ENCODE results near the gene SLC18A2.

Gene SLC18A2

DNA sequence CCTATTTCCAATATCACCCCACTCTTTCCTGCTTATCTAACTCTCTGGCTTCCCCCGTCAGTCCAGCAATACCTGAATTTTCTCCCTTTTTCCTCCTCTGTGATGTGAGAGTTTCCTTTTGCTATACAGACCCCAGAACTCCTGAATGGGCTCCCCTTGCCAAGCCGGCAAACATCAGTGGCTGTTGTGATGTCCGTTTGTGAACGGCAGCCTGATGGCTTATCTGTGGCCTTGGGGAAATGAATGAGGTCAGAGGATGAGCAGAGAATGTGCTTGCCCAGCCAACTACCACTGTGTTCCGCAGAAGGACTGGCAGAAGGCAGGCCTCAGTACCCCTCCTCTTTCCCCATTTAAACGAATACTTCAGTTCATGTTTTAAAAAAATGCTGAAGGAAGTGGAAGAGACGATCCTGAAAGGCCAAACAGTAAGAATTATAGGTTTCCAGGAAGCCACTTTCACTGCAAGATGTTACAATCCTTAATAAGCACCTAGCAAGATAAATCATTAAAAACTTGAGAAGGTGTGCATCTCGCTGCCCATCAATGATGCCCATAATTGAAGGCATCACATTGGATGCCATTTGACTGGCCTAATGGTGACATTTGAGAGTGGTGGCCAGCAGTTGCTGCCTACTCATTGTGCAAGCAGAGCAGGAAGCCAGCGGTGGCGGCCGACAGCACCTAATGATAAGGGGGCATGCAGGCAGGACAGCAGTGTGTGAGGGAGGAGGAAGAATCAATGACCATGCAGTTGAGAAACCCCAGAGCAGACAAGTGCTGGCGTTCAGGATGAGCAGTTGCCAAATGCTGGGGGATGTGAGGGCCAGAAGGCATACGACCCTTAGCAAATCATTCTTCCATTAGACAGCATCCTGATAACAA is 31.5 kb downstream of the SLC18A2 start:
- H3K9me3 ChIP-seq (ENCODE audit: low read length): no peaks in the 10 kb centered on the region
- no peaks in the 10 kb centered on the region for H3K9me2 ChIP-seq (ENCODE audit: low read depth, low read length)
- H3K4me1 ChIP-seq (ENCODE audit: insufficient read depth, low read length, severe bottlenecking): no peaks in the 10 kb centered on the region
- H3K27ac ChIP-seq (ENCODE audit: low read depth, low read length, poor library complexity, severe bottlenecking): no peak overlapping the region
- H3K4me3 ChIP-seq (ENCODE audit: low read depth, low read length, poor library complexity, severe bottlenecking): no peak overlapping the region
- H3K9ac ChIP-seq (ENCODE audit: low read length): no peak overlapping the region
- H3K36me3 ChIP-seq (ENCODE audit: insufficient read depth, low read length): no peaks in the 10 kb centered on the region
- no peaks in the 10 kb centered on the region for H3K79me2 ChIP-seq (ENCODE audit: insufficient read depth, low read length)
- H3K27me3 ChIP-seq (ENCODE audit: insufficient read depth, low read length): no peaks in the 10 kb centered on the region
- no peak for TF ChIP-seq EZH2 (IDR thresholded peaks at IDR 0.05; ENCODE audit: borderline replicate concordance, low read length)
- TF ChIP-seq, protein P1, sequence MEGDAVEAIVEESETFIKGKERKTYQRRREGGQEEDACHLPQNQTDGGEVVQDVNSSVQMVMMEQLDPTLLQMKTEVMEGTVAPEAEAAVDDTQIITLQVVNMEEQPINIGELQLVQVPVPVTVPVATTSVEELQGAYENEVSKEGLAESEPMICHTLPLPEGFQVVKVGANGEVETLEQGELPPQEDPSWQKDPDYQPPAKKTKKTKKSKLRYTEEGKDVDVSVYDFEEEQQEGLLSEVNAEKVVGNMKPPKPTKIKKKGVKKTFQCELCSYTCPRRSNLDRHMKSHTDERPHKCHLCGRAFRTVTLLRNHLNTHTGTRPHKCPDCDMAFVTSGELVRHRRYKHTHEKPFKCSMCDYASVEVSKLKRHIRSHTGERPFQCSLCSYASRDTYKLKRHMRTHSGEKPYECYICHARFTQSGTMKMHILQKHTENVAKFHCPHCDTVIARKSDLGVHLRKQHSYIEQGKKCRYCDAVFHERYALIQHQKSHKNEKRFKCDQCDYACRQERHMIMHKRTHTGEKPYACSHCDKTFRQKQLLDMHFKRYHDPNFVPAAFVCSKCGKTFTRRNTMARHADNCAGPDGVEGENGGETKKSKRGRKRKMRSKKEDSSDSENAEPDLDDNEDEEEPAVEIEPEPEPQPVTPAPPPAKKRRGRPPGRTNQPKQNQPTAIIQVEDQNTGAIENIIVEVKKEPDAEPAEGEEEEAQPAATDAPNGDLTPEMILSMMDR (IDR thresholded peaks at IDR 0.05; ENCODE audit: low read length): no peak
- H3F3A ChIP-seq (ENCODE audit: insufficient read depth, low read length): no peaks in the 10 kb centered on the region
- no peaks in the 10 kb centered on the region for H4K20me1 ChIP-seq (ENCODE audit: insufficient read depth, low read length)
- no peak overlapping the region for H3K4me2 ChIP-seq (ENCODE audit: low read length)
- H2AFZ ChIP-seq (ENCODE audit: low read length): no peak overlapping the region

DNA sequence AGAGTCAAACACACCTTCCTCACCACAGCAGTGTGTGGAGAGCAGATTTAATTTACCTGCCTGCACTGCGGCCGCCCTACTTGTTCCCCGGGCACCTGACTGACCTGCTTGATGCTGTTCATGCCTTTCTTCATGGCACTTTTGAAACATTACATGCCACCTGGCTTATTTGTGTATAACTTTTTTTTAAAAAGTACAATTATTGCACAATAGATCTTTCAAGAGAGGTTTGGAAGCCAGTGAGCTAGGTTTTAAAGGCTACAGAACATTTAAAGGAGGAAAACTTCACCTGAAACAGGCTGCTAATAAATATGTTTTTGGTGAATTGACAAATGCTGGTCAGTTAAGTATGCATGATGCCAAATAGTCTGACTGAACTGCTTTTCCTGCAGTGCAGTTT is 33.1 kb downstream of the SLC18A2 start:
- no peaks in the 10 kb centered on the region for H3K79me2 ChIP-seq (ENCODE audit: insufficient read depth, low read length)
- no peak overlapping the region for H3K4me3 ChIP-seq (ENCODE audit: low read depth, low read length, poor library complexity, severe bottlenecking)
- H3K9me2 ChIP-seq (ENCODE audit: low read depth, low read length): no peaks in the 10 kb centered on the region
- no peak overlapping the region for H2AFZ ChIP-seq (ENCODE audit: low read length)
- TF ChIP-seq EZH2 (IDR thresholded peaks at IDR 0.05; ENCODE audit: borderline replicate concordance, low read length): no peak
- TF ChIP-seq, protein P1 (IDR thresholded peaks at IDR 0.05; ENCODE audit: low read length): no peak
- no peaks in the 10 kb centered on the region for H3K9me3 ChIP-seq (ENCODE audit: low read length)
- no peaks in the 10 kb centered on the region for H3F3A ChIP-seq (ENCODE audit: insufficient read depth, low read length)
- H3K36me3 ChIP-seq (ENCODE audit: insufficient read depth, low read length): no peaks in the 10 kb centered on the region
- H3K4me2 ChIP-seq (ENCODE audit: low read length): no peak overlapping the region
- H3K9ac ChIP-seq (ENCODE audit: low read length): no peak overlapping the region
- H4K20me1 ChIP-seq (ENCODE audit: insufficient read depth, low read length): no peaks in the 10 kb centered on the region
- no peak overlapping the region for H3K27ac ChIP-seq (ENCODE audit: low read depth, low read length, poor library complexity, severe bottlenecking)
- H3K4me1 ChIP-seq (ENCODE audit: insufficient read depth, low read length, severe bottlenecking): no peaks in the 10 kb centered on the region
- H3K27me3 ChIP-seq (ENCODE audit: insufficient read depth, low read length): no peaks in the 10 kb centered on the region

DNA sequence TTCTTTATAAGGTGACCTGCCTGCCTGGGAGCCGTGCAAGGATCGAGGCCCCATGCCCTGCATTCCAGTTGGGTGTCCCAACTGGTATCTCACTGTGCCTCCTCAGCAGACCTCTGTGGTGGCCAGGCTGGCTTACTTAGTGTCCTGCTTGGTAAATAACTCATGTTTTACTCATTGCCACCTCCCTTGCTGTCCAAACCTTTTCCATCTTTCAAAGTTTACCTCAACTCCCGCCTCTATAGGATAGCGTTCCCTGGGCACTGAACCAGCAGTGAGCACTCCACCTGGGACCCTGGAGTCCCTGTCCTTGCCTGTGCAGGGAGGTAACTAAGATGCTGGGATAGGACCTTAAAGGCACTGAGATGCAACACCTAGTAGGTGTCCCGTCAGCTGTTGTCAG is 33.6 kb downstream of the SLC18A2 start:
- TF ChIP-seq, protein P1 (IDR thresholded peaks at IDR 0.05; ENCODE audit: low read length): no peak
- no peak for TF ChIP-seq EZH2 (IDR thresholded peaks at IDR 0.05; ENCODE audit: borderline replicate concordance, low read length)
- Histone ChIP-seq H3K4me1 (ENCODE audit: insufficient read depth, low read length, severe bottlenecking) (no peaks in the 10 kb centered on the region), H2AFZ (ENCODE audit: low read length) (no peak overlapping the region), H3K79me2 (ENCODE audit: insufficient read depth, low read length) (no peaks in the 10 kb centered on the region), H3K4me3 (ENCODE audit: low read depth, low read length, poor library complexity, severe bottlenecking) (no peak overlapping the region), H4K20me1 (ENCODE audit: insufficient read depth, low read length) (no peaks in the 10 kb centered on the region), H3K9me2 (ENCODE audit: low read depth, low read length) (no peaks in the 10 kb centered on the region), H3K36me3 (ENCODE audit: insufficient read depth, low read length) (no peaks in the 10 kb centered on the region), H3K27me3 (ENCODE audit: insufficient read depth, low read length) (no peaks in the 10 kb centered on the region), H3K9ac (ENCODE audit: low read length) (no peak overlapping the region), H3F3A (ENCODE audit: insufficient read depth, low read length) (no peaks in the 10 kb centered on the region), H3K4me2 (ENCODE audit: low read length) (no peak overlapping the region), H3K9me3 (ENCODE audit: low read length) (no peaks in the 10 kb centered on the region), H3K27ac (ENCODE audit: low read depth, low read length, poor library complexity, severe bottlenecking) (no peak overlapping the region)

All from OCI-LY1 (cell line).